Endothelial cell of hepatic sinusoid (primary cell): Measurements from ENCODE around the gene LRFN3.
"Not testable (repeated sequence)": the region's sequence is repeated elsewhere in the genome, so short reads cannot be mapped to it uniquely, and the experiment has no call there.

ENCODE experiments used
- in situ Hi-C: cut with HindIII; loops from 2 replicates; pipeline ENCODE4 v1.10.0; 2017; ENCODE audit warnings: low sequenced_read_pairs

Gene LRFN3

DNA sequence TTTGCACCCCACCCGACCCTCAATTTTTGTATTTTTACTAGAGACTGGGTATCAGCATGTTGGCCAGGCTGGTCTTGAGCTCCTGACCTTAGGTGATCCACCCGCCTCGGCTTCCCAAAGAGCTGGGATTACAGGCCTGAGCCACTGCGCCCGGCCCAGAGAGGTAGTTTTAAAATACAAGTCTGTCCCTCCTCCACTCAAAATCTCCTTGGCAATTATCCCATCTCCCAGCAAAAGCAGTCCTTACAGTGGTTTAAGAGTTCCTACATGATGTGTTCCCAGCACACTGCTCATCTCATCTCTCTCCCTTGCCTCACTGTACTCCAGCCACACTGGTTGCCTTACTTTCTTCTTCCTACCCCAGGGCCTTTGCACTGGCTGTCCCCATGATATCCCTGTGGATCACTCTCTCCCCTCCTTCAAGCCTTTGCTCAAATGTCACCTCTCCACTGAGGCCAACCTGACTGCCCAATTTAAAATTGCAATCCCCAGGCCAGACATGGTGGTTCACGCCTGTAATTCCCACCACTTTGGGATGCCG, 24.3 kb downstream of the LRFN3 start:
- in situ Hi-C loops: loop anchor here (10.0 kb wide), 1 partner anchor 126 kb away; no protein-coding TSS in a partner anchor

DNA sequence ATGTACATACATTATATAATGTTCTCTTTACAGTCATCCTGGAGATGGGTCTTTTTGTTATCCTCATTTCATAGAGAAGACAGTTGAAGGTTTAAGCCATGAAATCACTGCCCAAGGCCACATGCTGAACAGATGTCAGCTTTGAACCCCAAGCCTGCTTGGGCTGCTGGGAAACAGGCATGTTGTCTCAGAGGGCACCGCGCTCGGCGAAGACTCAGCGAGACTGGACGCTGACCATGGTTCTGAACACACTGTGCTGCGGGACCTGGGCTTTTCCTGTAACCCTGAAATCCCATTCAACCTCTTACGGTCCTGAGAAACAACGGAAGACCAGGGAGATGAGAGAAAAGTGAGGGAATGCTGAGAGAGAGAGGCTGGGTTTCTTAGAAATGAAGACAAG, 27.3 kb downstream of the LRFN3 start:
- in situ Hi-C loops: loop anchor here (10.0 kb wide), 1 partner anchor 129 kb away; no protein-coding TSS in a partner anchor

DNA sequence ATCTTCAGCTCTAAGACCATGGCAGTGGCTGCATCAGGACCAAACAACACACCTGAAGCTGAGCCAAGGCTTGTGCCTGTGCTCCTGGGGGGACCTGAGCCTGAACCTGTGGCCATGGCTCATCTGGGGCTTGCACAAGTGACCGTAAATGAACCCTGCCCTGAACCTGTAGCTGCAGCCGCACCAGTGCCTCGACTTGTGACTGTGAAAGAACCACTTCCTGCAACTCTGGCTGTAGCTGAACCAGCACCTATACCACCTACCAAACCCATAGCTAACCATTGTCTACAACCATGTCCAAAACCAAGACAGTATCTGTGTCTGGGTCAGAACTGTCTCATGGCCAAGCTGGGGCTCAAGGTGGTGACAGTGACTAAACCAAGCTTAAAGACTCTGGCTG, 30.6 kb downstream of the LRFN3 start:
- in situ Hi-C loops: loop anchor here (10.0 kb wide), 1 partner anchor 132 kb away; no protein-coding TSS in a partner anchor

GRCh38 chr19:35973487-35973886, 37.3 kb downstream of the LRFN3 start:
- in situ Hi-C loops: no loop called here

DNA sequence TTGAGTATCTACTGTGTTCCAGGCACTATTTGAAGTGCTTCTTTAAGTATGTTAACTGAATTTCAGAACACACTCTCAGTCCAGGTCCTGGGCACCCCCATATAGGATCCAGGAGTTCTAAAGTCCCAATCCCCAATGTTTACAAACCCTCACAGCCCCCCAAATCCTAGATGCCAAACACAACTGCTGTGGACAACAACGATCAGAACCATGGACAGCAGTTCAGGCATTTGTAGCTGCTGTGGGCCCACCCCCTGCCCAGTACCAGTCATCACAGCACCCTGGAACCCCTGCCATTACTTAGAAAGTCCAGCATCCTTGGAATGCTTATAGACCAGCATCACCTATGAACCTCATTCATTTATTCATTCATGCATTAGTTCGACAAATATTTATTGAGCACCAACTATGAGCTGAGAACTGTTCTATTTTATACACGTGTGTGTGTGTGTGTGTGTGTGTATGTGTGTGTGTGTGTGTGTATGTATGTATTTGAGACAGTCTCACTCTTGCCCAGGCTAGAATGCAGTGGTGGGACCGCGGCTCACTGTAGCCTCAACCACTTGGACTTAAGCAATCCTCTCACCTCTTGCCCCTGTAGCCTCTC, 39.5 kb downstream of the LRFN3 start:
- in situ Hi-C loops: no loop called here

DNA sequence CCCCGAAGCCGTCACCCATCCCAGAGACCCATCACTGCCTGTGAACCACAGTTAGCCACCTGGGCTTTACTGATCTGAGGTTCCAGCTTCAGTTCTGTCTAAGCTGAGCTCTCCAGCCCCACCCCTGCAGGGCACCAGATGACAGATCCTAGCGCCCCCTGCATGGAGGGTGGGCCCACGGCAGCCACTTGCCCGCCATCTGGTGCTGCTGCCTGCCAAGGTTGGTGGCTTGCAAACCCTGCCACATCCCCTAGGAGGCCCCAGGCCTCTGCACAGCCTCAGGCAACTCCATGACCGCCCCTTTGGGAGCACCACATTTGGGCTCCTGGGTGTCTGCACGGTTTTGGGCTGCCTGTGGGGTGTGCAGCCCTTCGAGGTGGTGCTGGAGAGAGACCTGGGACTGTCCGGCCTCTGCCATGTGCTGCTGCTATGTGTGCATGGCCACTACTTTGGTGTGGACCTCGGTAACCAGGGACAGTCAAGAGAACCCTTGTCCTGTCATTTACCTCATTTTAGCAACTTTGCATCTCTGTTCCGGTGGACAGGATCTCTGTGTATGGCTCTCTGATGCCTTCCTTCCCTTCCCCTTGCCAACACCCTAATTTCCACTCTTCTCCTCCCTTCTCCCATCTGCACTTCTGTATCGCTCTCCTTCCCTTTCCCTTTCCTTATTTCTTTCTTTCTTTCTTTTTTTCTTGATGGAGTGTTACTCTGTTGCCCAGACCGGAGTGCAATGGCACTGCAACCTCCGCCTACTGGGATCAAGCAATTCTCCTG, 41.5 kb downstream of the LRFN3 start:
- in situ Hi-C loops: no loop called here

GRCh38 chr19:35978271-35978670, 42.1 kb downstream of the LRFN3 start:
- in situ Hi-C loops: no loop called here

DNA sequence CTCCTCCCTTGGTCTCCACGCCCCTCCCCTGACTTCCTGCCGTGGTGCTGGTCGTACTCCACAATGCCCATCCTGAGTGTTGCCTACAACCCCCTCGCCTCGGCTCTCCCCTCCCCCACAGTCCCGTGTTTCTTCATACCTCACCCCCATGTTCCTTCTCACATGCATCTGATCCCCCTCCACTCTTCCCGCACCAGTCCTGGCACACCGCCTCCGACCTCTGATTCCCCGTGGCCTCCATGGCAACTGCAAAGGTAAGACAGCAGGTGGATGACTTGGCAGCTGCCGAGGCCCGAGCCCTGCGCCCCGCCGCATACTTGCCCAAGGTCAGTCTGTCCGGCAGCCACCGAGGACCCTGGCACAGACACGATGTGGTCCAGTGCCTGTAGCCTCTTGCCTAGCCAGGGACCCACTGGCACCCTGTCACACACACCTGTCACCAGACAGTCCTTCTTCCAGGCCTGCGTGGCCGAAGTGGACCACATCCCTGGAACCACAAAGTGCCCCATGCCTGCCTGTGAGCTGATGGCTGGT, 42.7 kb downstream of the LRFN3 start:
- in situ Hi-C loops: no loop called here

DNA sequence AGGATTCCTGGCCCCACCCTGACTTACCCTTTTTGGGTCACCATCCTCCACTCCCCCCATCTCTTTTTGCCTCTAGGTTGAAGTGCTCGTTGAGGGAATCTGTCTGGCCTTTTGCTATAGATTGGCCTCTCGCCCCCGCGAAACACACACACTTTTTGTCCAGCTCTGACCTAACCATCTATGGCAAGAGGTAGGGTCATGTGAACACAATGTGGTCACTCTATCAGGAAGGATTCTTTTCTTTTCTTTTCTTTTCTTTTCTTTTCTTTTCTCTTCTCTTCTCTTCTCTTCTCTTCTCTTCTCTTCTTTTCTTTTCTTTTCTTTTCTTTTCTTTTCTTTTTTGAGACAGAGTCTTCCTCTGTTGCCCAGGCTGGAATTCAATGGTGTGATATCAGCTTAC, 44.8 kb downstream of the LRFN3 start:
- in situ Hi-C loops: not testable (repeated sequence)

GRCh38 chr19:35983177-35983576, 47.0 kb downstream of the LRFN3 start:
- in situ Hi-C loops: no loop called here

GRCh38 chr19:35986111-35986510, 49.9 kb downstream of the LRFN3 start:
- in situ Hi-C loops: no loop called here

DNA sequence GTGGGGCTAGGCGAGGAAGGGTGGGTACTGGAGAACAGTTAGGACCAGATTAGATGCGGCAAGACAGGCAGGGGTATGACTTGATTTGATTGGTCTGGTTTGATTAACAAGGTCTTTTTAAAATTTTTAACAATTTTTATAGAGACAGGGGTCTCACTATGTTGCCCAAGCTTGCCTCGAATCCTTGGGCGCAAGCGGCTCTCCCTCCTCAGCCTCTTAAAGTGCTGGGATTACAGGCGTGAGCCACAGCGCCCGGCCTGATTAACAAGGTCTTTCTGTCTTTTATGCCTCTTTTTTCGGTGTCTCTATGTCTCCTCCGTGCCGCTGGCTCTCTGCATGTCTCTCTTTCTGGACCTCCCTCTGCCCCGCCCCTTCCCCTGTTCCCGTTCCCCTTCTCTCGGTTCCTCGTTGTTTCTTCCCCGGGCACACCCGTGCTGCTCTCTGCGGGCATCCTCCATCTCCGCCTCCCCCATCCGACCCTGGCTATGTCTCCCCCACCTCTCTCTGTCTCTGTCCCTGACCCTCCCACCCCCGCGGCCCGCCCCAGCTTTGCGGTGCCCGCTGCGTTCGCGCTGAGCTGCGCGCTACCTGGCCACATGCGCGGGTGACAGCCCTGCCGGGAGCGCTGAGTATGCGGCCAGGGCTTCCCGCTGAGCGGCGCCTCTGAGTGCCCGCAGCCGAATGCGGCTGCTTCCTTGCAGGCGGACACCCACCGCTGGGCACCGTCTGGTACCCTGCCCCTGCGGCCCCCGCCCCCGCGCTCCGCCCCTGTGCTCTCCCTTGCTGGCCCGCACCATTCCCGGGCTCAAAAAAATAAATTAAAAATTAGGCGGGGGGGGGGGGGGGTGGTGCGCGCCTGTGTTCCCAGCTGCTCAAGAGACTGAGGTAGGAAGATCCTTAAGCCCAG, 50.7 kb downstream of the LRFN3 start:
- in situ Hi-C loops: no loop called here

GRCh38 chr19:35987571-35987896, 51.4 kb downstream of the LRFN3 start:
- in situ Hi-C loops: no loop called here

DNA sequence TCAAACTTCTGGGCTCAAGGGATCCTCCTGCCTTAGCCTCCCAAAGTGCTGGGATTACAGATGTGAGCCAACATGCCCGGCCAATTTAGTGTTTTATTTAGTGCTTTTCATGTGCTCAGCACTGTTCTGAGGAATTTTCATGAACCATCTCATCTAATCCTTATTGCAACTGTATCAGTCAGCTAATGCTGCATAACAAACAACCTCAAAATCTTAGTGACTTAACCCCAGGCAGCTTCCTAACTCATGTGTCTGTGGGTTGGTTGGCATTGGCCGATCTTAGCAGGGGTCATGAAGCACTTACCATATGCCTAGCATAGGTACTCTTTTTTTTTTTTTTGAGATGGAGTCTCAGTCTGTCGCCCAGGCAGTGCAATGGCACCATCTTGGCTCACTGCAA, 52.6 kb downstream of the LRFN3 start:
- in situ Hi-C loops: no loop called here

DNA sequence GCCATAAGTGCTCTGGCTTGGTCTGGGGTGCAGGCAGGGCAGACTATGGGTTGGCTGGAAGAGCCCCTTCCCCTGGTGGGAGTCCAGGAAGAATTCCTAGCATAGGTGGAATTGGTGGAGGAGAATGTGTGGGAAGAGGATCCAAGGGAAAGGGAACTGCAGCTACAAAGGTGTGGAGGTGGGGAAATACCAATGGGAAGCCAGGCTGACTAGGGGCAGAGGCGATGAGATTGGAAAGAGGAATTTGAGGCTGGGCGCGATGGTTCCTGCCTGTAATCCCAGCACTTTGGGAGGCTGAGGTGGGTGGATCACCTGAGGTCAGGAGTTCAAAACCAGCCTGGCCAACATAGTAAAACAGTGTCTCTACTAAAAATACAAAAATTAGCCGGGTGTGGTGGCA, 54.0 kb downstream of the LRFN3 start:
- in situ Hi-C loops: no loop called here

DNA sequence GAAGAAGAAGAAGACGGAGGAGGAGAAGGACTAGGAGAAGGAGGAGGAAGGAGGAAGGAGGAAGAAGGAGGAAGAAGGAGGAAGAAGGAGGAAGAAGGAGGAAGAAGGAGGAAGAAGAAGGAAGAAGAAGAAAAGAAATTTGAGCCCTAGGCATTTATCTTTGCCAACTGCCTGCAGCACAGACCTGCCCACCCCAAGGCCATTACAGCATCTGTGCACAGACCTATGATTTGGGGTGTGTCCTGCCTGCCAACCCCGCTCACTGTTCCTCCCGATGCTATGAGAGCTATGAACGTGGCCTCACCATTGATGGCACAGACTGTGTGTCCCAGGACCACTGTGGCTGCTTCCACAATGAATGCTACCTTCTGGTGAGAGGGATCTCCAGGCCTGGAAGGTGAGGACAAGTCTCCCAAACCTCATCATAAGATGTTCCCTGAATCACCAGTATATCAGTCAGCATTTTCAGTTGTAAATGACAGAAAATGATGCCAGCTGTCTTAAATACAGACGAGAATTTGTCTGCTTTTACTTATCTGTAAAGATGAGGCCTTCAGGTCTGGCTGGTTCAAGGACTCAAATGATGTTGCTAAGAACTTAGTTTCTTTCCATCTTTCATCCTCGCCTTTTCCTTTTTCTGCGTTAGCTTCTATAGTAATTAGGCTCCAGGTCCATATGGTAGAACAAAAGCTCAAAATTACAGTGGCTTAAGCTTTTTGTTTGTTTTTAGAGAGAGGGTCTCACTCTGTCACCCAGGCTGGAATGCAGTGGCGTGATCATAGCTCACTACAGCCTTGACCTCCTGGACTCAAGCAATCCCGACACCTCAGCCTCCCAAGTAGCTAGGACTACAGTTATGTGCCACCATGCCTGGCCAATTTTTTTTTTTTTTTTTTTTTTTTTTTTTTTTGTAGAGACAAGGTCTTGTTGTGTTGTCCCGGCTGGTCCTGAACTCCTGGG, 54.9 kb downstream of the LRFN3 start:
- in situ Hi-C loops: no loop called here

DNA sequence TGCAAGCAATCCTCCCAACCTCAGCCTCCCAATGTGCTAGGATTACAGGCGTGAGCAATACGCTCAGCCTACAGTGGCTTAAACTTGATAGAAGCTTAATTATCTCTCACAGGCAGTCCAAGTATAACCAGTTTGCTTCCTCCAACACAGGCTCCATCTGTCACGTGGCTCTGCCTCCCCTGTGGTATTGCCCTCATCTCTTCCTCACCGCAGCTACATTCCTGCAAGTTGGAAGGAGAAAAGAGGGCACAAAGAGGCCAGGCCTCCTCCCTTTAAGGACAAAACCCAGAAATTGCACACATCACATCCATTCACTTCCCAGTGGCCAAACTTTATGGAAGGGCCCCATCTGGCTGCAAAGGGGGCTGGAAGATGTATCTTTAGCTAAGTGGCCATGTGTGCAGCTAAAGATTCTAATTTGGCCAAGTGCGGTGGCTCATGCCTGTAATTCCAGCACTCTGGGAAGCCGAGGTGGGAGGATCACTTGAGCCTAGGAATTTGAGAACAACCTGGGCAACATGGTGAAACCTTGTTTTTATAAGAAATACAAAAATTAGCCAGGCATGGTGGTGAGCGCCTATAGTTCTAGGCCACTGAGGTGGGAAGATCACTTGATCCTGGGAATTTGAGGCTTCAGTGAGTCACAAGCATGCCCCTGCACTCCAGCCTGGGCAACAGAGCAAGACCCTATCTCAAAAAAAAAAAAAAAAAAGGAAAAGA, 55.7 kb downstream of the LRFN3 start:
- in situ Hi-C loops: no loop called here

GRCh38 chr19:35992907-35993765, 57.0 kb downstream of the LRFN3 start:
- in situ Hi-C loops: no loop called here
